GM19328 (cell line): ENCODE results near the gene MVD.
"Not testable (repeated sequence)": the region's sequence is repeated elsewhere in the genome, so short reads cannot be mapped to it uniquely, and the experiment has no call there.

Experiments used
- ATAC-seq: cut with Tn5 transposase; IDR thresholded peaks from one replicate; pipeline ENCODE4 v1.9.1; 2021; ENCODE audit warnings: mild to moderate bottlenecking, moderate library complexity; ENCODE audit not compliant: unreplicated experiment

The MVD gene

GRCh38 chr16:88685156-88686061 is 22.5 kb upstream of the MVD start:
- ATAC-seq = no peak

- no peak for ATAC-seq
Observed at GRCh38 chr16:88684569-88685155, 21.8 kb upstream of the MVD start.

- ATAC-seq = peak; percentile 42
Observed at GRCh38 chr16:88681709-88682451, 19.0 kb upstream of the MVD start.

- no peak for ATAC-seq
Observed at GRCh38 chr16:88681084-88681680, 18.3 kb upstream of the MVD start.

- no peak for ATAC-seq
Observed at GRCh38 chr16:88680554-88681083, 17.7 kb upstream of the MVD start.

- no peak for ATAC-seq
Observed at GRCh38 chr16:88678224-88678979, 15.5 kb upstream of the MVD start.

GRCh38 chr16:88677721-88678120 is 14.8 kb upstream of the MVD start:
- ATAC-seq = no peak

GRCh38 chr16:88676502-88677242 is 13.8 kb upstream of the MVD start:
- no peak for ATAC-seq

- no peak for ATAC-seq
Observed at GRCh38 chr16:88673716-88674379, 11.0 kb upstream of the MVD start.

GRCh38 chr16:88672776-88673175 is 9.9 kb upstream of the MVD start:
- ATAC-seq = no peak

- no peak for ATAC-seq
Observed at GRCh38 chr16:88671806-88672205, 8.9 kb upstream of the MVD start.

- no peak for ATAC-seq
Observed at GRCh38 chr16:88669980-88670379, 7.1 kb upstream of the MVD start.

- ATAC-seq = not testable (repeated sequence)
Observed at GRCh38 chr16:88669493-88669892, 6.6 kb upstream of the MVD start.

- ATAC-seq = no peak
Observed at GRCh38 chr16:88667461-88667860, 4.6 kb upstream of the MVD start.

- ATAC-seq = no peak
Observed at GRCh38 chr16:88665570-88665969, 2.7 kb upstream of the MVD start.

GRCh38 chr16:88665148-88665547 is 2.3 kb upstream of the MVD start:
- ATAC-seq = no peak

- ATAC-seq = no peak
Observed at GRCh38 chr16:88662222-88662842, 559 bp downstream of the MVD start.

GRCh38 chr16:88661468-88661867 is 1.4 kb downstream of the MVD start:
- ATAC-seq = no peak

GRCh38 chr16:88659160-88659559 is 3.7 kb downstream of the MVD start:
- ATAC-seq = no peak
